ENCODE data around the gene DHCR24. TPM values are rescaled to one million over a fixed set of nuclear protein-coding genes. Genes with fewer than 3 reads are reported as not detected.

Gene DHCR24
- total and polyA plus RNA-seq, 2 of the 13 experiments (the other 11 are each of a cell fraction or from before 2014, with no cell fraction given), result 374 to 448 TPM

DNA sequence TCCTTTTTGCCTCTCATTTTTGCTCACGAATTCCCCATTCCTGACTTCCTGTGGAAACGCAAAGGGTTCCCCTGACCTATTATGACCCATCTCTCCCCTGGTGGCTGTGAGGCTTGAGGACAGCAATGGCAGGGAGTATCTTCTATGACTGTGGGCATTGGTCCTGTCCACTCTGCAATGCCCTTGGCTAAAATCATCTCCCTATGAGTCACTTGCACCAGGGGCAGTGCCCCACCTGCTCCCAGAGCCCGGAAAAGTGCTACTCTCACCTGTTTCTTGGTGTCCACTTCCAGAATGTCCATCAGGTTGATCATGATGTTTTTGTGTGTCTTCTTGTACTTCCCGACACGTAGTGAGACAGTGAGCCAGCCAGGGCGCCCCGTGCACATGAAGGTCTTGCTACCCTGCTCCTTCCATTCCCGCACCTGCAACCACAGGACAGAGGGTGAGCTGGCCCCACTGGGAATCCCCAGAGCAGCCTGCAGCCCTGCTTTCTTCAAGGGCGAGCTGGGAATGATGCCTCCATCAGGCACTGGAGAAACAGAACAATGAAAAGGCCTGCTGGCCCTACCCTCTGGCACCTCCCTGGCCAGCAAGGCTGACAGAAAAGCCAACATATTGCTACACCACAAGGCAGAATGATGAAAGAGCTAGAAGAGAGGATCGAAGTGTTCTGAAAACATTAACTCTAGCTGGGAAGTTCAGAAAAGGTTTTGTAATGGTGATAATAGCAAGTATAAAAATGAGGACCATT, 3.5 kb downstream of the DHCR24 start (continued):
- TF ChIP-seq HMGXB3 (CRISPR knock-in tag; IDR thresholded peaks at IDR 0.05; ENCODE audit: borderline replicate concordance), result 0 out of 2 replicates have a peak, but pooled peaks have one; percentile 50
- TF ChIP-seq MIER3 (CRISPR knock-in tag; IDR thresholded peaks at IDR 0.05; ENCODE audit: borderline replicate concordance), result peak; percentile 24; the same call in 1 of the 2 replicates
- TF ChIP-seq SNAPC5 (CRISPR knock-in tag; IDR thresholded peaks at IDR 0.05; ENCODE audit: borderline replicate concordance), result no peak
- no peak for TF ChIP-seq NFRKB (IDR thresholded peaks at IDR 0.05)
- TF ChIP-seq, protein P1, sequence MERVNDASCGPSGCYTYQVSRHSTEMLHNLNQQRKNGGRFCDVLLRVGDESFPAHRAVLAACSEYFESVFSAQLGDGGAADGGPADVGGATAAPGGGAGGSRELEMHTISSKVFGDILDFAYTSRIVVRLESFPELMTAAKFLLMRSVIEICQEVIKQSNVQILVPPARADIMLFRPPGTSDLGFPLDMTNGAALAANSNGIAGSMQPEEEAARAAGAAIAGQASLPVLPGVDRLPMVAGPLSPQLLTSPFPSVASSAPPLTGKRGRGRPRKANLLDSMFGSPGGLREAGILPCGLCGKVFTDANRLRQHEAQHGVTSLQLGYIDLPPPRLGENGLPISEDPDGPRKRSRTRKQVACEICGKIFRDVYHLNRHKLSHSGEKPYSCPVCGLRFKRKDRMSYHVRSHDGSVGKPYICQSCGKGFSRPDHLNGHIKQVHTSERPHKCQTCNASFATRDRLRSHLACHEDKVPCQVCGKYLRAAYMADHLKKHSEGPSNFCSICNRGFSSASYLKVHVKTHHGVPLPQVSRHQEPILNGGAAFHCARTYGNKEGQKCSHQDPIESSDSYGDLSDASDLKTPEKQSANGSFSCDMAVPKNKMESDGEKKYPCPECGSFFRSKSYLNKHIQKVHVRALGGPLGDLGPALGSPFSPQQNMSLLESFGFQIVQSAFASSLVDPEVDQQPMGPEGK (CRISPR knock-in tag; IDR thresholded peaks at IDR 0.05), result 0 out of 2 replicates have a peak, but pooled peaks have one; percentile 23
- no peak for TF ChIP-seq FLYWCH1 (CRISPR knock-in tag; IDR thresholded peaks at IDR 0.05)
- no peak for TF ChIP-seq RFX5 (IDR thresholded peaks at IDR 0.05; ENCODE audit: low read depth, low read length)
- TF ChIP-seq, protein P2, sequence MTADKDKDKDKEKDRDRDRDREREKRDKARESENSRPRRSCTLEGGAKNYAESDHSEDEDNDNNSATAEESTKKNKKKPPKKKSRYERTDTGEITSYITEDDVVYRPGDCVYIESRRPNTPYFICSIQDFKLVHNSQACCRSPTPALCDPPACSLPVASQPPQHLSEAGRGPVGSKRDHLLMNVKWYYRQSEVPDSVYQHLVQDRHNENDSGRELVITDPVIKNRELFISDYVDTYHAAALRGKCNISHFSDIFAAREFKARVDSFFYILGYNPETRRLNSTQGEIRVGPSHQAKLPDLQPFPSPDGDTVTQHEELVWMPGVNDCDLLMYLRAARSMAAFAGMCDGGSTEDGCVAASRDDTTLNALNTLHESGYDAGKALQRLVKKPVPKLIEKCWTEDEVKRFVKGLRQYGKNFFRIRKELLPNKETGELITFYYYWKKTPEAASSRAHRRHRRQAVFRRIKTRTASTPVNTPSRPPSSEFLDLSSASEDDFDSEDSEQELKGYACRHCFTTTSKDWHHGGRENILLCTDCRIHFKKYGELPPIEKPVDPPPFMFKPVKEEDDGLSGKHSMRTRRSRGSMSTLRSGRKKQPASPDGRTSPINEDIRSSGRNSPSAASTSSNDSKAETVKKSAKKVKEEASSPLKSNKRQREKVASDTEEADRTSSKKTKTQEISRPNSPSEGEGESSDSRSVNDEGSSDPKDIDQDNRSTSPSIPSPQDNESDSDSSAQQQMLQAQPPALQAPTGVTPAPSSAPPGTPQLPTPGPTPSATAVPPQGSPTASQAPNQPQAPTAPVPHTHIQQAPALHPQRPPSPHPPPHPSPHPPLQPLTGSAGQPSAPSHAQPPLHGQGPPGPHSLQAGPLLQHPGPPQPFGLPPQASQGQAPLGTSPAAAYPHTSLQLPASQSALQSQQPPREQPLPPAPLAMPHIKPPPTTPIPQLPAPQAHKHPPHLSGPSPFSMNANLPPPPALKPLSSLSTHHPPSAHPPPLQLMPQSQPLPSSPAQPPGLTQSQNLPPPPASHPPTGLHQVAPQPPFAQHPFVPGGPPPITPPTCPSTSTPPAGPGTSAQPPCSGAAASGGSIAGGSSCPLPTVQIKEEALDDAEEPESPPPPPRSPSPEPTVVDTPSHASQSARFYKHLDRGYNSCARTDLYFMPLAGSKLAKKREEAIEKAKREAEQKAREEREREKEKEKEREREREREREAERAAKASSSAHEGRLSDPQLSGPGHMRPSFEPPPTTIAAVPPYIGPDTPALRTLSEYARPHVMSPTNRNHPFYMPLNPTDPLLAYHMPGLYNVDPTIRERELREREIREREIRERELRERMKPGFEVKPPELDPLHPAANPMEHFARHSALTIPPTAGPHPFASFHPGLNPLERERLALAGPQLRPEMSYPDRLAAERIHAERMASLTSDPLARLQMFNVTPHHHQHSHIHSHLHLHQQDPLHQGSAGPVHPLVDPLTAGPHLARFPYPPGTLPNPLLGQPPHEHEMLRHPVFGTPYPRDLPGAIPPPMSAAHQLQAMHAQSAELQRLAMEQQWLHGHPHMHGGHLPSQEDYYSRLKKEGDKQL (CRISPR knock-in tag; IDR thresholded peaks at IDR 0.05; ENCODE audit: low read depth), result 0 out of 2 replicates have a peak, but pooled peaks have one; percentile 8
- TF ChIP-seq, protein P3, sequence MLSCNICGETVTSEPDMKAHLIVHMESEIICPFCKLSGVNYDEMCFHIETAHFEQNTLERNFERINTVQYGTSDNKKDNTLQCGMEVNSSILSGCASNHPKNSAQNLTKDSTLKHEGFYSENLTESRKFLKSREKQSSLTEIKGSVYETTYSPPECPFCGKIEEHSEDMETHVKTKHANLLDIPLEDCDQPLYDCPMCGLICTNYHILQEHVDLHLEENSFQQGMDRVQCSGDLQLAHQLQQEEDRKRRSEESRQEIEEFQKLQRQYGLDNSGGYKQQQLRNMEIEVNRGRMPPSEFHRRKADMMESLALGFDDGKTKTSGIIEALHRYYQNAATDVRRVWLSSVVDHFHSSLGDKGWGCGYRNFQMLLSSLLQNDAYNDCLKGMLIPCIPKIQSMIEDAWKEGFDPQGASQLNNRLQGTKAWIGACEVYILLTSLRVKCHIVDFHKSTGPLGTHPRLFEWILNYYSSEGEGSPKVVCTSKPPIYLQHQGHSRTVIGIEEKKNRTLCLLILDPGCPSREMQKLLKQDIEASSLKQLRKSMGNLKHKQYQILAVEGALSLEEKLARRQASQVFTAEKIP (CRISPR knock-in tag; IDR thresholded peaks at IDR 0.05; ENCODE audit: borderline replicate concordance), result no peak
- TF ChIP-seq ZNF12 (CRISPR knock-in tag; IDR thresholded peaks at IDR 0.05), result 0 out of 2 replicates have a peak, but pooled peaks have one; percentile 46
- TF ChIP-seq SIN3A (IDR thresholded peaks at IDR 0.05; ENCODE audit: borderline replicate concordance, low read depth, low read length), result no peak; the same call in 1 of the 2 replicates
- TF ChIP-seq NR3C1 (CRISPR knock-in tag; IDR thresholded peaks at IDR 0.05), result no peak
- TF ChIP-seq KMT2B (CRISPR knock-in tag; IDR thresholded peaks at IDR 0.05), result no peak; the same call in 1 of the 2 replicates
- no peak for TF ChIP-seq KLF11 (CRISPR knock-in tag; IDR thresholded peaks at IDR 0.05)
- peak; percentile 46; the same call in 1 of the 2 replicates for TF ChIP-seq NFKBIZ (CRISPR knock-in tag; IDR thresholded peaks at IDR 0.05)

Data from HepG2 (cell line).